Mesendoderm (in vitro differentiated cells): Measurements from ENCODE around the gene PBX2.
"Not testable (repeated sequence)": the region's sequence is repeated elsewhere in the genome, so short reads cannot be mapped to it uniquely, and the experiment has no call there.

Experiments used
- DNase-seq: peaks from one replicate; pipeline ENCODE4 v3.0.0; 2013
- H2AK5ac ChIP-seq: 2 replicates; pipeline ENCODE4 v1.6.1; 2013; ENCODE audit warnings: low read length, inconsistent platforms
- H2BK120ac ChIP-seq: 2 replicates; pipeline ENCODE4 v1.6.1; 2013; ENCODE audit warnings: low read depth, mild to moderate bottlenecking, low read length, moderate library complexity, mixed read lengths
- H2BK15ac ChIP-seq: replicated peaks from 2 replicates; pipeline ENCODE4 v1.6.1; 2013; ENCODE audit warnings: low read depth, mild to moderate bottlenecking, moderate library complexity
- H2BK5ac ChIP-seq: 2 replicates; pipeline ENCODE4 v1.6.1; 2013; ENCODE audit warnings: low read length, inconsistent platforms
- H3K18ac ChIP-seq: 2 replicates; pipeline ENCODE4 v1.6.1; 2013; ENCODE audit warnings: mild to moderate bottlenecking, low read length, mixed read lengths
- H3K23ac ChIP-seq: one replicate; pipeline ENCODE4 v1.6.1; 2013; ENCODE audit warnings: low read length
- H3K27ac ChIP-seq: 2 replicates; pipeline ENCODE4 v1.5.1; 2013; ENCODE audit warnings: low read depth, mild to moderate bottlenecking, inconsistent platforms, low read length, moderate library complexity
- H3K27me3 ChIP-seq: 2 replicates; pipeline ENCODE4 v1.6.1; 2013; ENCODE audit warnings: low read length, control low read depth, mild to moderate bottlenecking, inconsistent platforms; ENCODE audit not compliant: insufficient read depth, poor library complexity
- H3K36me3 ChIP-seq: 2 replicates; pipeline ENCODE4 v1.6.1; 2013; ENCODE audit warnings: low read length, inconsistent platforms; ENCODE audit not compliant: control insufficient read depth, insufficient read depth
- H3K4ac ChIP-seq: one replicate; pipeline ENCODE4 v1.6.1; 2013; ENCODE audit warnings: low read depth, mild to moderate bottlenecking, low read length, moderate library complexity
- H3K4me1 ChIP-seq: 2 replicates; pipeline ENCODE4 v1.6.1; 2013; ENCODE audit warnings: low read depth, low read length, inconsistent platforms; ENCODE audit not compliant: control insufficient read depth
- H3K4me2 ChIP-seq: 2 replicates; pipeline ENCODE4 v1.6.1; 2013; ENCODE audit warnings: low read length
- H3K4me3 ChIP-seq: 2 replicates; pipeline ENCODE4 v1.5.1; 2013; ENCODE audit warnings: mild to moderate bottlenecking, low read length
- H3K56ac ChIP-seq: one replicate; pipeline ENCODE4 v1.6.1; 2013; ENCODE audit warnings: low read length
- H3K79me1 ChIP-seq: 2 replicates; pipeline ENCODE4 v1.6.1; 2013; ENCODE audit warnings: low read length, inconsistent platforms
- H3K79me2 ChIP-seq: 2 replicates; pipeline ENCODE4 v1.6.1; 2013; ENCODE audit warnings: mild to moderate bottlenecking, low read length; ENCODE audit not compliant: control insufficient read depth, insufficient read depth
- H3K9ac ChIP-seq: 2 replicates; pipeline ENCODE4 v1.6.1; 2013; ENCODE audit warnings: low read length, inconsistent platforms
- H4K5ac ChIP-seq: one replicate; pipeline ENCODE4 v1.6.1; 2013; ENCODE audit warnings: low read length
- H4K8ac ChIP-seq: one replicate; pipeline ENCODE4 v1.6.1; 2013; ENCODE audit warnings: low read depth, mild to moderate bottlenecking, control low read depth, low read length, moderate library complexity
- WGBS: extraction: QIAGEN DNeasy Blood & Tissue Kit; methylation state at CpG from one replicate; pipeline ENCODE4 v1.1.7; 2013; ENCODE audit warnings: low lambda C conversion rate, missing lambda C conversion rate; ENCODE audit not compliant: insufficient coverage; ENCODE audit errors: extremely low coverage; 5-methylcytosine and 5-hydroxymethylcytosine counted together

The PBX2 gene

GRCh38 chr6:32195652-32195901, 5.6 kb upstream of the PBX2 start:
- no peaks in the 10 kb centered on the region for H3K27me3 ChIP-seq
- H3K56ac ChIP-seq = no peak overlapping the region
- H3K27ac ChIP-seq = peak overlapping the region; percentile 95
- H3K18ac ChIP-seq = no peak overlapping the region
- no peaks in the 10 kb centered on the region for H3K79me2 ChIP-seq
- no peak overlapping the region for H2BK15ac ChIP-seq
- no CpG with 5 or more reads among the region's 25 CpGs for WGBS
- peak; percentile 100 for DNase-seq
- no peak overlapping the region for H3K4me3 ChIP-seq
- no peak overlapping the region for H3K4ac ChIP-seq
- H3K23ac ChIP-seq = no peak overlapping the region
- no peak overlapping the region for H3K9ac ChIP-seq
- H3K79me1 ChIP-seq = peaks cover 2% of the 10 kb centered on the region
- no peak overlapping the region for H2BK120ac ChIP-seq
- H2BK5ac ChIP-seq = no peak overlapping the region
- peaks cover 22% of the 10 kb centered on the region for H3K4me1 ChIP-seq
- H3K4me2 ChIP-seq = no peak overlapping the region
- no peaks in the 10 kb centered on the region for H3K36me3 ChIP-seq
- no peak overlapping the region for H4K5ac ChIP-seq
- H2AK5ac ChIP-seq = no peak overlapping the region
- H4K8ac ChIP-seq = no peak overlapping the region

- H4K8ac ChIP-seq = peak overlapping the region; percentile 68
- H3K4me1 ChIP-seq = peaks cover 22% of the 10 kb centered on the region
- H3K79me1 ChIP-seq = peaks cover 2% of the 10 kb centered on the region
- H3K27me3 ChIP-seq = no peaks in the 10 kb centered on the region
- H4K5ac ChIP-seq = peak overlapping the region; percentile 98
- no peaks in the 10 kb centered on the region for H3K36me3 ChIP-seq
- peak overlapping the region; percentile 87 for H2BK5ac ChIP-seq
- DNase-seq = peak; percentile 78
- peak overlapping the region; percentile 89 for H3K9ac ChIP-seq
- no peak overlapping the region for H3K23ac ChIP-seq
- peak overlapping the region; percentile 82 for H2AK5ac ChIP-seq
- no peak overlapping the region for H3K4ac ChIP-seq
- peak overlapping the region; percentile 76 for H3K18ac ChIP-seq
- peak overlapping the region; percentile 23 for H3K4me3 ChIP-seq
- no peaks in the 10 kb centered on the region for H3K79me2 ChIP-seq
- no peak overlapping the region for H2BK120ac ChIP-seq
- H3K56ac ChIP-seq = peak overlapping the region; percentile 84
- no peak overlapping the region for H2BK15ac ChIP-seq
- H3K4me2 ChIP-seq = peak overlapping the region; percentile 85
- H3K27ac ChIP-seq = peak overlapping the region; percentile 82
- WGBS = no CpG with 5 or more reads among the region's 15 CpGs
These were observed 5.0 kb upstream of the PBX2 start for GRCh38 chr6:32194825-32195651.

GRCh38 chr6:32194388-32194787, 4.4 kb upstream of the PBX2 start:
- Histone ChIP-seq H3K27me3 (no peaks in the 10 kb centered on the region), H3K27ac (no peak overlapping the region), H2BK120ac (no peak overlapping the region), H3K79me1 (peaks cover 2% of the 10 kb centered on the region), H3K4ac (no peak overlapping the region), H3K23ac (no peak overlapping the region), H3K4me1 (peaks cover 22% of the 10 kb centered on the region), H3K4me2 (no peak overlapping the region), H4K5ac (no peak overlapping the region), H2BK15ac (no peak overlapping the region), H2AK5ac (peak overlapping the region; percentile 27), H4K8ac (no peak overlapping the region), H3K18ac (no peak overlapping the region), H3K56ac (peak overlapping the region; percentile 30), H3K4me3 (no peak overlapping the region), H3K36me3 (no peaks in the 10 kb centered on the region), H3K79me2 (peaks cover under 1% of the 10 kb centered on the region), H3K9ac (no peak overlapping the region), H2BK5ac (no peak overlapping the region)
- no peak for DNase-seq
- WGBS = no CpG with 5 or more reads among the region's 4 CpGs

- not testable (repeated sequence) for H3K27ac ChIP-seq, H3K9ac ChIP-seq, H3K23ac ChIP-seq, H2BK15ac ChIP-seq, DNase-seq, H4K8ac ChIP-seq, H2BK120ac ChIP-seq, H4K5ac ChIP-seq, H3K4me3 ChIP-seq, H3K79me1 ChIP-seq, H3K27me3 ChIP-seq, H2AK5ac ChIP-seq, H3K36me3 ChIP-seq, H3K4me2 ChIP-seq, H2BK5ac ChIP-seq
- peak overlapping the region; percentile 72 for H3K18ac ChIP-seq
- peaks cover 12% of the 10 kb centered on the region for H3K79me2 ChIP-seq
- WGBS = no CpG with 5 or more reads among the region's 13 CpGs
- H3K56ac ChIP-seq = peak overlapping the region; percentile 84
- H3K4ac ChIP-seq = peak overlapping the region; percentile 23
- peaks cover 22% of the 10 kb centered on the region for H3K4me1 ChIP-seq
These were observed 3.1 kb upstream of the PBX2 start for GRCh38 chr6:32193096-32193495.

GRCh38 chr6:32192608-32193039, 2.6 kb upstream of the PBX2 start, which contains the start of gene GPSM3:
Gene GPSM3, minus strand, starts transcription at chr6:32192643. Its CDS starts 130 bp downstream, at chr6:32192513.
- Histone ChIP-seq H3K27ac (peak within 1 kb of the TSS; percentile 63), H3K79me1 (peaks cover 9% of the 10 kb centered on the region), H2AK5ac (peak within 1 kb of the TSS; percentile 95), H2BK15ac (no peak within 1 kb of the TSS), H4K5ac (no peak within 1 kb of the TSS), H4K8ac (peak within 1 kb of the TSS; percentile 98), H3K4me1 (peaks cover 22% of the 10 kb centered on the region), H3K18ac (peak within 1 kb of the TSS; percentile 72), H2BK120ac (peak within 1 kb of the TSS; percentile 31), H3K4me3 (no peak within 1 kb of the TSS), H3K4ac (peak within 1 kb of the TSS; percentile 23), H3K79me2 (peaks cover 13% of the 10 kb centered on the region), H3K36me3 (peaks cover under 1% of the 10 kb centered on the region), H2BK5ac (peak within 1 kb of the TSS; percentile 66), H3K27me3 (no peaks in the 10 kb centered on the region), H3K23ac (peak within 1 kb of the TSS; percentile 59), H3K56ac (peak within 1 kb of the TSS; percentile 84), H3K4me2 (peak within 1 kb of the TSS; percentile 49), H3K9ac (peak within 1 kb of the TSS; percentile 60)
- WGBS = no CpG with 5 or more reads among the region's 5 CpGs
- DNase-seq = peak; percentile 89
